ENCODE measurements around the gene BRK1. TPM values are rescaled to one million over a fixed set of nuclear protein-coding genes. Genes with fewer than 3 reads are reported as not detected.
A peak's percentile ranks its signal among the peaks of the same experiment; 100 is the strongest.
"Not testable (repeated sequence)": the region's sequence is repeated elsewhere in the genome, so short reads cannot be mapped to it uniquely, and the experiment has no call there.

BRK1 gene
- total RNA-seq = 10 to 100 TPM; 53.9 to 74.9 (median 60.9) TPM
- 90.9 TPM for total RNA-seq (2013)
- 35.3 to 83.8 (median 50.3) reads per million in 29 experiments for total RNA-seq

DNA sequence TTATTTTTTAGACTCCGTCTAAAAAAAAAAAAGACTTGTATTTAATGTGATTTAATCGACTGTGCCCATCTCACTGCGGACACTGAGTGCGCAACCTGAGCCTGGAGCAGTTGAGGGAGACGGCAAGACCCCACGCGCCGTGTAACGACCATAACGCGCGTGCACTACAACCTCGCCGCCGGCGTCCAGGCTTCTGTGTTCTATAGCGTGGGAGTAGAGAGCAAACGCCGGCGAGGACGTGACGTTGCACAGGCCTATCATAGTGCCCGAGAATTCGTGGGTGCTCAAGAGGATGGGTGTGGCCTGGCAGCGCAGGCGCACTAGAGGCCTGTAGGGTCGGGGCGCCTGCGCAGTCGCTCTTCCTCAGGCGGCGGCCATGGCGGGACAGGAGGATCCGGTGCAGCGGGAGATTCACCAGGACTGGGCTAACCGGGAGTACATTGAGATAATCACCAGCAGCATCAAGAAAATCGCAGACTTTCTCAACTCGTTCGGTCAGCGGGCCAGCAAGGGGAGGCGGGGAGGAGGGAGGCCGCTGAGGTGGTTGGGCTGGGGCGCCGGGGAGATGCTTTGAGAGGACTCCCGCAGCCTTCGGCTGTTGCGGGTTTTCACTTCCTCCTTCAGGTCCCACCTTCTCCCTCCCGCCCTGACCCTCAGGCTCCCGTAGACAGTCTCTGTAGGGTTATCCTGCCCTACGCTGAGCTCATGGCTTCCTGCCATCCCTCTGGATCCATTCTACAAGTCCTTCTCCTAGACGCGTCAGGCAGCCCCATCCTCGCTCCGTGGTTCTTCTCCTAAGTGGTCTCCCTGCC lies at the start of gene BRK1:
Gene BRK1, plus strand, starts transcription at position 350 of the 812 bp plus-strand sequence. Its CDS starts 27 bp downstream, at position 377.
- Mint-ChIP-seq H3K27me3 (no peaks in the 10 kb centered on the region), H3K9me3 (no peaks in the 10 kb centered on the region), H3K36me3 (peaks cover 7% of the 10 kb centered on the region), H3K4me1 (peaks cover 38 to 45% (median 44%) of the 10 kb centered on the region in 3 donors), H3K27ac (peak within 1 kb of the TSS; percentile 97 to 99), H3K4me3 (peak within 1 kb of the TSS; percentile 99)
- H3K36me3 ChIP-seq (ENCODE audit: control insufficient read depth in 2 of 2, extremely low read depth in 1 of 2, insufficient read depth in 1 of 2, low read length in 1 of 2) = peaks cover 0 to 10% of the 10 kb centered on the region in 2 donors
- no peaks in the 10 kb centered on the region for H3K27me3 ChIP-seq (replicated peaks in 1 of 2; ENCODE audit: control insufficient read depth in 2 of 2, extremely low read depth in 1 of 2, insufficient read depth in 2 of 2, low read length in 1 of 2)
- ChIA-PET POLR2A (interaction anchor here (0.6 to 0.7 kb wide), 10 partner anchors 13 to 753 kb away, joined by 3 to 10 read pairs (median 6); partner anchors contain the start of gene SEC13 (in 1 of the 2)), CTCF (interaction anchor here (0.6 to 2.0 kb wide), 6 partner anchors 146 to 608 kb away, joined by 3 to 5 read pairs (median 4); no protein-coding TSS in a partner anchor)
- WGBS (ENCODE audit: insufficient coverage) = 0% methylated on average over 37 of the region's 54 CpGs
- ATAC-seq (replicated peaks in 1 of 4) = peak; percentile 98 to 99 (median 98)
- peak; percentile 82 to 97 (median 92) for DNase-seq
- peak within 1 kb of the TSS; percentile 56 for H3K27ac ChIP-seq (ENCODE audit: low read length)
- no peaks in the 10 kb centered on the region for H3K9me3 ChIP-seq
- peaks cover 13 to 32% of the 10 kb centered on the region in 2 experiments for H3K4me1 ChIP-seq (ENCODE audit: control insufficient read depth in 1 of 2, extremely low read depth in 1 of 2, insufficient read depth in 2 of 2, low read length in 2 of 2)
- peak within 1 kb of the TSS; percentile 74 to 90 for H3K4me3 ChIP-seq (ENCODE audit: control insufficient read depth in 1 of 2, extremely low read depth in 1 of 2, low read length in 1 of 2)

DNA sequence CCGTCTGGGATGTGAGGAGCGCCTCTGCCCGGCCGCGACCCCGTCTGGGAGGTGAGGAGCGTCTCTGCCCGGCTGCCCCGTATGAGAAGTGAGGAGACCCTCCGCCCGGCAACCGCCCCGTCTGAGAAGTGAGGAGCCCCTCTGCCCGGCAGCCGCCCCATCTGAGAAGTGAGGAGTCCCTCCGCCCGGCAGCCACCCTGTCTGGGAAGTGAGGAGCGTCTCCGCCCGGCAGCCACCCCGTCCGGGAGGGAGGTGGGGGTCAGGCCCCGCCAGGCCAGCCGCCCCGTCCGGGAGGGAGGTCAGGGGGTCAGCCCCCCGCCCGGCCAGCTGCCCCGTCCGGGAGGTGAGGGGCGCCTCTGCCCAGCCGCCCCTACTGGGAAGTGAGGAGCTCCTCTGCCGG lies 45.4 kb upstream of the BRK1 start:
- ATAC-seq (replicated peaks in 1 of 4); POLR2A ChIA-PET; CTCF ChIA-PET; H3K27me3 Mint-ChIP-seq; H3K4me1 Mint-ChIP-seq; H3K27me3 ChIP-seq (replicated peaks in 1 of 2; ENCODE audit: control insufficient read depth in 2 of 2, extremely low read depth in 1 of 2, insufficient read depth in 2 of 2, low read length in 1 of 2); H3K36me3 ChIP-seq (ENCODE audit: control insufficient read depth in 2 of 2, extremely low read depth in 1 of 2, insufficient read depth in 1 of 2, low read length in 1 of 2); H3K9me3 Mint-ChIP-seq; H3K4me3 Mint-ChIP-seq; H3K27ac Mint-ChIP-seq; DNase-seq; H3K4me1 ChIP-seq (ENCODE audit: control insufficient read depth in 1 of 2, extremely low read depth in 1 of 2, insufficient read depth in 2 of 2, low read length in 2 of 2); H3K4me3 ChIP-seq (ENCODE audit: control insufficient read depth in 1 of 2, extremely low read depth in 1 of 2, low read length in 1 of 2); H3K27ac ChIP-seq (ENCODE audit: low read length); H3K9me3 ChIP-seq: not testable (repeated sequence)
- no CpG with 5 or more reads among the region's 33 CpGs for WGBS (ENCODE audit: insufficient coverage)
- peaks cover 33% of the 10 kb centered on the region for H3K36me3 Mint-ChIP-seq

DNA sequence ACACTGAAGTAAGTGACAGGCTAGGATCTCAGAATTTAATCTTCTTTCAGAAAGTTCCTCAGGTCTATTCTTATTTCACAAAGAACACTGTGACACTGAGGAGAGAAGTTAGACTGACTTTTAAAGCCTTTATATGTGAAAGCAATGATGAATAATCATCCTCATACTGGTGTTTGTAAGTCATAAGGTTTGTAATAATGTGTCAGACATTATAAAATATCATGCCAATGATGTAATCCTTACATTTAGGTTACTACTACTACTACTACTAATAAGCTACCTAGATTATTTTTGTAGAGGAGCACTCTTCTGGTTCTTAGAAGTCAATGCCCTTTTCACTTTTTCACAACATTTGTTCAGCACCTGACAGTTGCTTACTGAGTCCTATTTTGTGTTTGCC lies 40.8 kb upstream of the BRK1 start:
- ATAC-seq (replicated peaks in 1 of 4) (no peak), DNase-seq (no peak)
- no peaks in the 10 kb centered on the region for H3K4me1 Mint-ChIP-seq
- no peak overlapping the region for H3K27ac Mint-ChIP-seq
- no peaks in the 10 kb centered on the region for H3K27me3 Mint-ChIP-seq
- no peaks in the 10 kb centered on the region for H3K27me3 ChIP-seq (replicated peaks in 1 of 2; ENCODE audit: control insufficient read depth in 2 of 2, extremely low read depth in 1 of 2, insufficient read depth in 2 of 2, low read length in 1 of 2)
- H3K9me3 ChIP-seq = no peaks in the 10 kb centered on the region
- H3K4me3 Mint-ChIP-seq = no peak overlapping the region
- H3K36me3 Mint-ChIP-seq = peaks cover 9% of the 10 kb centered on the region
- no peaks in the 10 kb centered on the region for H3K4me1 ChIP-seq (ENCODE audit: control insufficient read depth in 1 of 2, extremely low read depth in 1 of 2, insufficient read depth in 2 of 2, low read length in 2 of 2)
- H3K36me3 ChIP-seq (ENCODE audit: control insufficient read depth in 2 of 2, extremely low read depth in 1 of 2, insufficient read depth in 1 of 2, low read length in 1 of 2) = no peaks in the 10 kb centered on the region
- H3K9me3 Mint-ChIP-seq = no peaks in the 10 kb centered on the region
- POLR2A ChIA-PET = no interaction called here
- H3K4me3 ChIP-seq (ENCODE audit: control insufficient read depth in 1 of 2, extremely low read depth in 1 of 2, low read length in 1 of 2) = no peak overlapping the region
- CTCF ChIA-PET = no interaction called here
- H3K27ac ChIP-seq (ENCODE audit: low read length) = no peak overlapping the region

DNA sequence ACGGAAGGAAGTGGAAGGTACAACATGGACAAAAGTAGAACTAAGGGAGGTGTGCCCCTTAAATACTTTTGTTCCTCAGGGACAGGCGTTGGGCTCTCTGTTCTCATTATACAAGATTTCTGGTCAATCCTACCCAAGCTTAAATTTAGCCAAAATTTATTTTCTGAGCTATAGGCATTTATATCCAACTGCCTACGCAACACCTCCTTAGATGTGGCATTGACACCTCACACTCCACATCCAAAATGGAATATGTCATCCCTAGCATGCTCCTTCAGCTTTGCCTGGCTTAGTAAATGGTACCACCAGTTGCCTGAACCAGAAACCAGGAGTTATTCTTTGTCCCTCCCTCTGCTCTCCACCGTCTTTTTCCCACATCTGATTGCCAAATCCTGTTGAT lies 33.6 kb upstream of the BRK1 start:
- ChIA-PET CTCF (interaction anchor here in 1 of 2 donors (0.6 kb wide), 1 partner anchor 19 kb away, joined by 3 read pairs; no protein-coding TSS in a partner anchor), POLR2A (interaction anchor here in 1 of 2 donors (0.5 to 0.6 kb wide), 2 partner anchors 79 to 416 kb away, joined by 3 to 5 read pairs; no protein-coding TSS in a partner anchor)
- Histone ChIP-seq H3K4me3 (ENCODE audit: control insufficient read depth in 1 of 2, extremely low read depth in 1 of 2, low read length in 1 of 2) (no peak overlapping the region), H3K4me1 (ENCODE audit: control insufficient read depth in 1 of 2, extremely low read depth in 1 of 2, insufficient read depth in 2 of 2, low read length in 2 of 2) (no peaks in the 10 kb centered on the region), H3K27ac (ENCODE audit: low read length) (no peak overlapping the region), H3K9me3 (no peaks in the 10 kb centered on the region), H3K36me3 (ENCODE audit: control insufficient read depth in 2 of 2, extremely low read depth in 1 of 2, insufficient read depth in 1 of 2, low read length in 1 of 2) (peaks cover 0 to 10% of the 10 kb centered on the region in 2 donors), H3K27me3 (replicated peaks in 1 of 2; ENCODE audit: control insufficient read depth in 2 of 2, extremely low read depth in 1 of 2, insufficient read depth in 2 of 2, low read length in 1 of 2) (no peaks in the 10 kb centered on the region)
- H3K36me3 Mint-ChIP-seq = peaks cover 31% of the 10 kb centered on the region
- no peak overlapping the region for H3K4me3 Mint-ChIP-seq
- DNase-seq (no peak), ATAC-seq (replicated peaks in 1 of 4) (no peak)
- H3K27ac Mint-ChIP-seq = no peak overlapping the region
- H3K9me3 Mint-ChIP-seq = no peaks in the 10 kb centered on the region
- WGBS (ENCODE audit: insufficient coverage) = 94% methylated on average over 2 of the region's 4 CpGs
- no peaks in the 10 kb centered on the region for H3K4me1 Mint-ChIP-seq
- H3K27me3 Mint-ChIP-seq = no peaks in the 10 kb centered on the region

DNA sequence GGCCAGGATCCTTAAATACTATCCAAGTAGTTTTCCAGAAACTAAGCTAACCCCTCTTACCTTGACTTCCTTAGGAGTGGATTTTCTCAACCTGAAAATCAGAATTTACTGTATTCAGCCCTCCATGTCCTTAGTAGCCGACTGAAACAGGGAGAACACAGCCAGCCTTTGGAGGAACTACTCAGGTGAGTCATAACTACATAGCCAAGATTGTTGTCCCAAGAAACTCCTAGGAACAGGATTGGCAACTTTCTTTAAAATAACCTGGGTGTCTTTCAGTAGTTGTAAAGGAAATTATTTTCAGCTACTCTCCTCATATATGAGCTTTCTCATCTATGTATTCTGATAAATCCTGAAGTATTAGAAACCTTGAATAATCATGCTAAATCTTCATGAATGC lies 29.7 kb upstream of the BRK1 start:
- Mint-ChIP-seq H3K27me3 (no peaks in the 10 kb centered on the region), H3K4me3 (no peak overlapping the region), H3K36me3 (peaks cover 38% of the 10 kb centered on the region), H3K27ac (no peak overlapping the region), H3K9me3 (no peaks in the 10 kb centered on the region), H3K4me1 (no peaks in the 10 kb centered on the region)
- no peak for DNase-seq
- Histone ChIP-seq H3K27ac (ENCODE audit: low read length) (no peak overlapping the region), H3K27me3 (replicated peaks in 1 of 2; ENCODE audit: control insufficient read depth in 2 of 2, extremely low read depth in 1 of 2, insufficient read depth in 2 of 2, low read length in 1 of 2) (no peaks in the 10 kb centered on the region), H3K9me3 (no peaks in the 10 kb centered on the region), H3K4me1 (ENCODE audit: control insufficient read depth in 1 of 2, extremely low read depth in 1 of 2, insufficient read depth in 2 of 2, low read length in 2 of 2) (no peaks in the 10 kb centered on the region), H3K36me3 (ENCODE audit: control insufficient read depth in 2 of 2, extremely low read depth in 1 of 2, insufficient read depth in 1 of 2, low read length in 1 of 2) (peaks cover 6 to 16% of the 10 kb centered on the region in 2 donors), H3K4me3 (ENCODE audit: control insufficient read depth in 1 of 2, extremely low read depth in 1 of 2, low read length in 1 of 2) (no peak overlapping the region)
- CTCF ChIA-PET = no interaction called here
- no CpG with 5 or more reads among the region's 1 CpG for WGBS (ENCODE audit: insufficient coverage)
- no peak for ATAC-seq (replicated peaks in 1 of 4)
- POLR2A ChIA-PET = no interaction called here

DNA sequence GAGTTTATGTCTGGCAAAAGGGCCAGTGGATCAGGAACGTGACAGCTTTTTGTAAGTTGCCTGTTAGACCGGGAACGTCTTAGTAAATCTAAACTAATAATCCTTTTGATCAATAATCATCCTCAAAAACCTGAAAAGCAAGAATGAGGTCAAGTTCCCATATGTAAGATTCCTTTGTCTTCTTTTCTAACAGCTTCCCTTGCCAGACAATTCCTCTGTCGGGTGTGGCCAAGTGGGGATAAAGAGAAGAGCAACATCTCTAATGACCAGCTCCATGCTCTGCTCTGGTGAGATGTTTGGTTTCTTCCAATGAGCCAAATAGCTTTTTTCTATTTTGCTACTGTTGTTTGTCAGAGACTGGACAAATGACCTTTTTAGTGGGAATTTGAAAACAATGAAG lies 27.2 kb upstream of the BRK1 start:
- ATAC-seq (replicated peaks in 1 of 4) (no peak), DNase-seq (no peak)
- H3K27me3 Mint-ChIP-seq = no peaks in the 10 kb centered on the region
- Histone ChIP-seq H3K4me3 (ENCODE audit: control insufficient read depth in 1 of 2, extremely low read depth in 1 of 2, low read length in 1 of 2) (no peak overlapping the region), H3K4me1 (ENCODE audit: control insufficient read depth in 1 of 2, extremely low read depth in 1 of 2, insufficient read depth in 2 of 2, low read length in 2 of 2) (no peaks in the 10 kb centered on the region), H3K27me3 (replicated peaks in 1 of 2; ENCODE audit: control insufficient read depth in 2 of 2, extremely low read depth in 1 of 2, insufficient read depth in 2 of 2, low read length in 1 of 2) (no peaks in the 10 kb centered on the region), H3K27ac (ENCODE audit: low read length) (no peak overlapping the region), H3K9me3 (no peaks in the 10 kb centered on the region), H3K36me3 (ENCODE audit: control insufficient read depth in 2 of 2, extremely low read depth in 1 of 2, insufficient read depth in 1 of 2, low read length in 1 of 2) (peaks cover 6 to 14% of the 10 kb centered on the region in 2 donors)
- H3K9me3 Mint-ChIP-seq = no peaks in the 10 kb centered on the region
- WGBS (ENCODE audit: insufficient coverage) = no CpG with 5 or more reads among the region's 4 CpGs
- no peaks in the 10 kb centered on the region for H3K4me1 Mint-ChIP-seq
- ChIA-PET POLR2A (no interaction called here), CTCF (interaction anchor here in 1 of 2 donors (0.6 kb wide), 1 partner anchor 111 kb away, joined by 3 read pairs; no protein-coding TSS in a partner anchor)
- H3K27ac Mint-ChIP-seq = no peak overlapping the region
- H3K4me3 Mint-ChIP-seq = no peak overlapping the region
- H3K36me3 Mint-ChIP-seq = peaks cover 32% of the 10 kb centered on the region

All from T-cell (primary cell).